Fibroblast of the aortic adventitia (primary cell): ENCODE data around the gene KSR1. TPM values are rescaled to one million over a fixed set of nuclear protein-coding genes. Genes with fewer than 3 reads are reported as not detected.

Experiments used
- DNase-seq: peaks from one replicate; pipeline ENCODE4 v3.0.0-alpha.2; 2010; ENCODE audit warnings: low read depth
- H3K4me3 ChIP-seq: 2 replicates; pipeline ENCODE4 v1.5.1; 2011; ENCODE audit warnings: low read depth, mild to moderate bottlenecking, control low read depth, low read length, moderate library complexity
- CTCF ChIP-seq: IDR thresholded peaks from 2 replicates; pipeline ENCODE4 v1.5.1; 2011; ENCODE audit warnings: mild to moderate bottlenecking, low read length, control low read depth, inconsistent platforms; ENCODE audit not compliant: insufficient read depth
- total RNA-seq: library from RNA; depleted of rRNA; stranded (reverse); fragments of >200 nt; gene quantifications from 2 replicates; pipeline ENCODE4 v1.2.3, GENCODE V29; 2012; ENCODE audit warnings: low replicate concordance

Gene KSR1
- total RNA-seq, 1 donor: 19.4 TPM

- no peak overlapping the region for H3K4me3 ChIP-seq
- peak; percentile 7 for DNase-seq
- TF ChIP-seq CTCF: no peak
Measured at GRCh38 chr17:27601975-27602302, 145.7 kb downstream of the KSR1 start.

GRCh38 chr17:27602721-27603420 lies 146.6 kb downstream of the KSR1 start:
- DNase-seq: peak; percentile 75
- no peak overlapping the region for H3K4me3 ChIP-seq
- peak; percentile 97 for TF ChIP-seq CTCF

- no peak for TF ChIP-seq CTCF
- H3K4me3 ChIP-seq: no peak overlapping the region
- no peak for DNase-seq
Measured at GRCh38 chr17:27603421-27603770, 147.1 kb downstream of the KSR1 start.

GRCh38 chr17:27603880-27604794 lies 147.9 kb downstream of the KSR1 start:
- DNase-seq: no peak
- TF ChIP-seq CTCF: no peak
- no peak overlapping the region for H3K4me3 ChIP-seq

- TF ChIP-seq CTCF: no peak
- H3K4me3 ChIP-seq: no peak overlapping the region
- DNase-seq: no peak
Measured at GRCh38 chr17:27605409-27605808, 149.2 kb downstream of the KSR1 start.

- no peak for TF ChIP-seq CTCF
- no peak overlapping the region for H3K4me3 ChIP-seq
- no peak for DNase-seq
Measured at GRCh38 chr17:27607521-27608091, 151.4 kb downstream of the KSR1 start.
